Activated naive CD8-positive, alpha-beta T cell treated with anti-CD3 and anti-CD28 coated beads, Interleukin-2, amount 10 ng/mL, durations not matched to agents 7 days and 5 days (primary cell): ENCODE data around the gene RHBDD2. TPM values are rescaled to one million over a fixed set of nuclear protein-coding genes. Genes with fewer than 3 reads are reported as not detected.
"Not testable (repeated sequence)": the region's sequence is repeated elsewhere in the genome, so short reads cannot be mapped to it uniquely, and the experiment has no call there.

Source experiments
- ATAC-seq: fragments of 150-1000 bp; cut with Tn5 transposase; one replicate; pipeline ENCODE4 v1.10.0; 2021; ENCODE audit warnings: low read depth, moderate library complexity
- POLR2A ChIA-PET: fragments of 350-600 bp; sonication (Branson Sonifier 250); formaldehyde crosslinking; loops from one replicate; lab custom pipeline; 2021; ENCODE audit warnings: antibody characterized with exemption; lab: Charles Lee
- DNase-seq: peaks from one replicate; pipeline ENCODE4 v3.0.0; 2021
- H3K27ac Mint-ChIP-seq: one replicate; pipeline ENCODE4 v1.8.0; 2022; ENCODE audit warnings: mild to moderate bottlenecking, mixed read lengths
- H3K27me3 Mint-ChIP-seq: one replicate; pipeline ENCODE4 v1.8.0; 2022; ENCODE audit warnings: mild to moderate bottlenecking, moderate library complexity, mixed read lengths
- H3K36me3 Mint-ChIP-seq: one replicate; pipeline ENCODE4 v1.8.0; 2021; ENCODE audit warnings: mild to moderate bottlenecking, mixed read lengths
- H3K4me1 Mint-ChIP-seq: one replicate; pipeline ENCODE4 v1.8.0; 2021; ENCODE audit warnings: mixed read lengths
- H3K4me3 Mint-ChIP-seq: one replicate; pipeline ENCODE4 v1.8.0; 2022; ENCODE audit warnings: mild to moderate bottlenecking, moderate library complexity, mixed read lengths
- H3K9me3 Mint-ChIP-seq: one replicate; pipeline ENCODE4 v1.8.0; 2021; ENCODE audit warnings: mixed read lengths
- total RNA-seq, 2 experiments: library from RNA; stranded (reverse); gene quantifications; one replicate each; pipeline ENCODE4 v1.2.3, GENCODE V29; 2021

The RHBDD2 gene
- total RNA-seq: 10 to 100 TPM; 32.2 to 33.1 TPM

DNA sequence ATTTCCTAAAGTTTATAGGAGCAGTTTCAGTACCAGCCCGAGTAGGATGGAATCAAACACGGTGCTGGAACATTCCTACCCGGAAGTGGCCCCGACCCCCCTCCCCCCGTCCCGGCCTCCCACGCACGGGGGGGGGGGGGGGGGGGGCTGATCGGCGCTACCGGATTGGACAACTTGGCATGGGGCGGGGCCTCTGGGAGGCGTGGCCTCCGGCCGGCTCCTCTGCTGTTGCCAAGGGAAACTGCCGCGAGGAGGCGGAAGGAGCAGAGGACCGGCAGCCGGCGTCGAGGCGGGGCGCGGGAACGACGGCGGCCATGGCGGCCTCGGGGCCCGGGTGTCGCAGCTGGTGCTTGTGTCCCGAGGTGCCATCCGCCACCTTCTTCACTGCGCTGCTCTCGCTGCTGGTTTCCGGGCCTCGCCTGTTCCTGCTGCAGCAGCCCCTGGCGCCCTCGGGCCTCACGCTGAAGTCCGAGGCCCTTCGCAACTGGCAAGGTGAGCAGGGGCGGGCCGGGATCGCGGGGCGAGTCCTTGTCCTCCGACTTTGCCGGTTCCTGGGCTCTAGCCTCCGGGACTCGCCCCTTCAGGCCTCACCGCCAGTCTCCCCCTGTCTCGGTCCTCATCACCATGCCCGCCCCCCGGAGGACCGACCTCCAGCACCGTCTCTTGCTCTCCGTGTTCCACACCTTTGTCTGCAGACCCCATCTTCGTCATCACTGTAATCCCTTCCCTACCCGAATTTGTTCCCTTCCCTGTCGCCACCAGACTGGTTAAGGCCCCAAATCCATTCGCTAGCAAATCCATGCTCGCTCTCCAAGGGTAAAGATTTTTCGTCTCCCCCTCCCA is at the start of gene RHBDD2:
Gene RHBDD2, plus strand, starts transcription at position 266 of the 843 bp plus-strand sequence. Its CDS starts 49 bp downstream, at position 315.
- H3K27me3 Mint-ChIP-seq: no peaks in the 10 kb centered on the region
- H3K36me3 Mint-ChIP-seq: peaks cover 12% of the 10 kb centered on the region
- POLR2A ChIA-PET: interaction anchor here (0.6 to 2.6 kb wide), 7 partner anchors 11 to 1221 kb away, joined by 3 to 16 read pairs (median 3); partner anchors contain the start of genes GTF2I and POR
- DNase-seq: peak; percentile 91
- H3K4me3 Mint-ChIP-seq: peak within 1 kb of the TSS; percentile 98
- H3K27ac Mint-ChIP-seq: peak within 1 kb of the TSS; percentile 85
- ATAC-seq: peak; percentile 91
- H3K9me3 Mint-ChIP-seq: no peaks in the 10 kb centered on the region
- peaks cover 19% of the 10 kb centered on the region for H3K4me1 Mint-ChIP-seq

DNA sequence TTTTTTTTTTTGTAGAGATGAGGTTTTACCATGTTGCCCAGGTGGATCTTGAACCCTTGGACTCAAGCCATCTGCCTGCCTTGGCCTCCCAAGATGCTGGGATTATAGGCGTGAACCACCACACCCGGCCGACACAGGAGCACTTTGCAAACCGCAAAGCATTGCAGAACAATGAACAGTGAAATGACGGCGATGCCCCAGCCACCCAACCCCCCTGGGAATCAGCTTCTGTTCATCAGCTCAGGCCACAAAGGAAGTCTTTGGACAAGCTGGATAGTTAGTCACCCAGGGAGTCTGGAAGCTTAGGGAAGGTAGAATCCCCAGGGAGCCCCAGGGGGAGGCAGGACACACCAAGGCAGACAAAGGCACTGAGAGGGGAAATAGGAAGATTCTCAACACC is 49.2 kb upstream of the RHBDD2 start:
- H3K27ac Mint-ChIP-seq, H3K36me3 Mint-ChIP-seq, H3K27me3 Mint-ChIP-seq, POLR2A ChIA-PET, H3K9me3 Mint-ChIP-seq, ATAC-seq, H3K4me3 Mint-ChIP-seq, H3K4me1 Mint-ChIP-seq, DNase-seq: not testable (repeated sequence)

DNA sequence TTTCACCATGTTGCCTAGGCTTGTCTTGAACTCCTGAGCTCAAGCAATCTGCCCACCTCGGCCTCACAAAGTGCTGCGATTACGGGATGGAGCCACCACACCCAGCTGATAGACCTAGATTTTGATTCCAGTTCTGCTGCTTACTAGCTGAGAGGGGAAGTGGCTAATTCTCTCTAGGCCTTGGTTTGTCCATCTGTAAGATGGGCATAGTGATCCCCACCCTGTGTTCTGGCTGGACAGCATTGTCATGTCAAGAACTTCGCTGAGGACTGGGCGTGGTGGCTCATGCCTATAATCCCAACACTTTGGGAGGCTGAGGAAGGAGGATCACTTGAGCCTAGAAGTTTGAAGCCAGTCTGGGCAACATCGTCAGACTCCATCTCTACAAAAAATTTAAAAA is 47.9 kb upstream of the RHBDD2 start:
- POLR2A ChIA-PET: no interaction called here
- no peak overlapping the region for H3K4me3 Mint-ChIP-seq
- no peaks in the 10 kb centered on the region for H3K9me3 Mint-ChIP-seq
- H3K27me3 Mint-ChIP-seq: peaks cover 6% of the 10 kb centered on the region
- no peak overlapping the region for H3K27ac Mint-ChIP-seq
- ATAC-seq: no peak
- H3K4me1 Mint-ChIP-seq: no peaks in the 10 kb centered on the region
- no peak for DNase-seq
- no peaks in the 10 kb centered on the region for H3K36me3 Mint-ChIP-seq

DNA sequence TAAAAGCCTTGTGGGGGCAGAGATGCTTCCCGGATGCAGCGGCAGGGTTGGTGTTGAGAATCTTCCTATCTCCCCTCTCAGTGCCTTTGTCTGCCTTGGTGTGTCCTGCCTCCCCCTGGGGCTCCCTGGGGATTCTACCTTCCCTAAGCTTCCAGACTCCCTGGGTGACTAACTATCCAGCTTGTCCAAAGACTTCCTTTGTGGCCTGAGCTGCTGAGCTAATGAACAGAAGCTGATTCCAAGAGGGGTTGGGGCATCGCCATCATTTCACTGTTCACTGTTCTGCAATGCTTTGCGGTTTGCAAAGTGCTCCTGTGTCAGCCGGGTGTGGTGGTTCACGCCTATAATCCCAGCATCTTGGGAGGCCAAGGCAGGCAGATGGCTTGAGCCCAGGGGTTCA is 45.2 kb upstream of the RHBDD2 start:
- H3K36me3 Mint-ChIP-seq, POLR2A ChIA-PET, ATAC-seq, DNase-seq, H3K4me3 Mint-ChIP-seq, H3K27me3 Mint-ChIP-seq, H3K9me3 Mint-ChIP-seq, H3K27ac Mint-ChIP-seq, H3K4me1 Mint-ChIP-seq: not testable (repeated sequence)

DNA sequence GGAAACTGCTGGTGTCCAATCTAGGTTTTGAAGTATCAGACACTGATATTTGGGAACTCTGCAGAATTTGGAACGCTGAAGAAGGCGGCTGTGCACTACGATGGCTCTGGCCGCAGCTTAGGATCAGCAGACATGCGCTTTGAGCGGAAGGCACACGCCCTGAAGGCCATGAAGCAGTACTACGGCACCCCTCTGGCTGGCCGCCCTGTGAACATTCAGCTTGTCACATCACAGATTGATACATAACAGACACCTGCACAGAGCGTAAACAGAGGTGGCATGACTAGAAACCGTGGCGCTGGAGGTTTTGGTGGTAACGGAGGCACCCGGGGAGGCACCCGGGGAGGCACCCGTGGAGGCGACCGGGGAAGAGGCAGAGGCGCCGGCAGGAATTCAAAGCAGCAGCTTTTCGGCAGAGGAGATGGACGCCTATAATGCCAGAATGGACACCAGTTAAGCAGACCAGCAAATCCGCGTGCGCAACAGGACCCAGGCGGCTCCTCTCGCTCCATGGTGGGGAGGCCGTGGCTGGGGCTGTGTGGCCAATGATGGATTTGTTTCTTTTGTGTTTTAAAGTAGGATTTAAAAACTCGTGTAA is 43.0 kb upstream of the RHBDD2 start:
- no peak for DNase-seq
- Mint-ChIP-seq H3K36me3 (no peaks in the 10 kb centered on the region), H3K4me3 (no peak overlapping the region), H3K27me3 (peaks cover 3% of the 10 kb centered on the region), H3K4me1 (no peaks in the 10 kb centered on the region), H3K27ac (no peak overlapping the region), H3K9me3 (no peaks in the 10 kb centered on the region)
- no peak for ATAC-seq
- POLR2A ChIA-PET: no interaction called here

DNA sequence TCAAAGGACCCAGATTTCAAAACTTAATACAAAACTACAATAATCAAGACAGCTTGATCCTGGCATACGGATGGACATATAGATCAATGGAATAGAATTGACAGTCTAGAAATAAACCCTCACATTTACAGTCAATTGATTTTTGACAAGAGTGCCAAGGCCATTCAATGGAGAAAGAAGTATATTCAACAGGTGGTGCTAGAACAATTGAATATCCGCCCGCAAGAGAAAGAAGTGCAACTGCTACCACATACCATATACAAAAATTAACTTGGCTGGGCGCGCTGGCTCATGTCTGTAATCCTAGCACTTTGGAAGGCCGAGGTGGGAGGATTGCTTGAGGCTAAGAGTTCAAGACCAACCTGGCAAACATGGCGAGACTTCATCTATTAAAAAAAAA is 42.0 kb upstream of the RHBDD2 start:
- Mint-ChIP-seq H3K36me3 (no peaks in the 10 kb centered on the region), H3K27me3 (peaks cover 3% of the 10 kb centered on the region), H3K4me3 (no peak overlapping the region), H3K9me3 (no peaks in the 10 kb centered on the region), H3K27ac (no peak overlapping the region), H3K4me1 (no peaks in the 10 kb centered on the region)
- DNase-seq: no peak
- POLR2A ChIA-PET: no interaction called here
- no peak for ATAC-seq

DNA sequence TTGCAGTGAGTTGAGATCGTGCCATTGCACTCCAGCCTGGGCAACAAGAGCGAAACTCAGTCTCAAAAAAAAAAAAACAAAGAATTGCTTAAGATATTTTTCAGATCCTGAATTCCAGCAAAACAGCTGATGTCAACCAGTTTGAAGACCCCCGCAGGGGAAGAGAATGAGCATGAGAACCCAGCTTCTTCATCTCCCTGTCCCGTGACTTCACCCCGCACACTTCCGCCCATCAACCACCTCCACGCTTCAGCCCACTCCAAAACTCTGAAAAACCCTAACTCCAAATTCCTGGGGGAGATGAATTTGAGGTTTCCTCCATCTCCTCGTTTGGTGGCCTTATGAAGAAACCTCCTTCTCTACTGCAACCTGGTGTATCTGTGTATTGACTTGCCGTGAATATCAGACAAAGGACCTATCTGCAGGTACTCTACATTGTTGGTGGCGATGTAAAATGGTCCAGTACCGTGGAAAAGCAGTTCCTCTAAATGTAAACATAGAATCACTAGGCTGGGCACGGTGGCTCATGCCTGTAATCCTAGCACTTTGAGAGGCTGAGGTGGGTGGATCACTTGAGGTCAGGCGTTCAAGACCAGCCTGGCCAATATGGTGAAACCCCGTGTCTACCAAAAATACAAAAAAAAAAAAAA is 40.4 kb upstream of the RHBDD2 start:
- H3K36me3 Mint-ChIP-seq, ATAC-seq, DNase-seq, H3K4me3 Mint-ChIP-seq, H3K9me3 Mint-ChIP-seq, H3K27ac Mint-ChIP-seq, H3K4me1 Mint-ChIP-seq, H3K27me3 Mint-ChIP-seq, POLR2A ChIA-PET: not testable (repeated sequence)

DNA sequence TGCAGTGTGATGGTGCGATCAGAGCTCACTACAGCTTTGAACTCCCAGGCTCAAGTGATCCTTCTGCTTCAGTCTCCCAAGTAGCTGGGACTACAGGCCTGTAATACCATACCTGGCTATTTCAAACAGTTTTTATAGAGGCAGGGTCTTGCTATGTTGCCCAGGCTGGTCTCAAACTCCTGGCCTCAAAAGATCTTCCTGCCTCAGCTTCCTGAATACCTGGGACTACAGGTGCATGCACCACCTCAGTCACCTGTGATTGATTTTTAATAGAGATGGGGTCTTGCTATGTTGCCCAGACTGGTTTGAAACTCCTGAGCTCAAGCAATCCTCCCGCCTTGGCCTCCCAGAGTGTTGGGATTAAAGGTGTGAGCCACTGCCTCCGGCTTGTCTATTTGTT is 38.8 kb upstream of the RHBDD2 start:
- Mint-ChIP-seq H3K4me1 (no peaks in the 10 kb centered on the region), H3K27me3 (no peaks in the 10 kb centered on the region)

DNA sequence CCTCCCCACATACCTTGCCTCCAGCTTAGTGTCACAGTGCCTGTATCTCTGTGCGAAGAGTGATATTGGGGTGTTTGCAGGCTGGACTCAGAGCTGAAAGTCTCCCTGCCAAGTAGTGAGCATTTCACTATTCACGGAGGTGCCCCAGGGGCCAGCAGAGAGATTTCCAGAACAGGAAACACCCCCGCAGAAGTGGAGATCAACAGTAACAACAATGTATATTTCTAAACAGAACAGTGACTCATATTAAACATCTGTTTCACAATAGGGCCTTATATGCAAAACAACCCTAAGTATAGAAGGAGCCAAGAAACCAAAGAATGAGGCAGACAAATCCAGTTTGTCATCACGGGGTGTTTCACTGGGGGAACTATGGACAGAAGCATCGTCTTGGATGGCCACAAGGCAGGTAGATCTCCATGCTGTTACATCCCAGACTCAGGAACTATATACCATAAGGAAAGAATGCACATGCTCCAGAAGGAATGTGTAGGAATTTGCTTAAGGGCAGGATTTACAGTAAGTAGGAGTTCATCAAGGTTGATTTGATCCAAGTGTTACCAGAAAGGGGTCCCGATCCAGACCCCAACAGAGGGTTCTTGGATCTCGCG is 35.9 kb upstream of the RHBDD2 start:
- Mint-ChIP-seq H3K9me3 (no peaks in the 10 kb centered on the region), H3K4me3 (no peak overlapping the region), H3K27ac (no peak overlapping the region), H3K36me3 (no peaks in the 10 kb centered on the region), H3K27me3 (no peaks in the 10 kb centered on the region), H3K4me1 (no peaks in the 10 kb centered on the region)
- DNase-seq (no peak), ATAC-seq (no peak)
- POLR2A ChIA-PET: no interaction called here

More for the DNA sequence above, 38.8 kb upstream of the RHBDD2 start:
- Mint-ChIP-seq H3K36me3 (no peaks in the 10 kb centered on the region), H3K9me3 (no peaks in the 10 kb centered on the region), H3K4me3 (no peak overlapping the region), H3K27ac (no peak overlapping the region)
- POLR2A ChIA-PET: no interaction called here
- DNase-seq: no peak
- no peak for ATAC-seq

DNA sequence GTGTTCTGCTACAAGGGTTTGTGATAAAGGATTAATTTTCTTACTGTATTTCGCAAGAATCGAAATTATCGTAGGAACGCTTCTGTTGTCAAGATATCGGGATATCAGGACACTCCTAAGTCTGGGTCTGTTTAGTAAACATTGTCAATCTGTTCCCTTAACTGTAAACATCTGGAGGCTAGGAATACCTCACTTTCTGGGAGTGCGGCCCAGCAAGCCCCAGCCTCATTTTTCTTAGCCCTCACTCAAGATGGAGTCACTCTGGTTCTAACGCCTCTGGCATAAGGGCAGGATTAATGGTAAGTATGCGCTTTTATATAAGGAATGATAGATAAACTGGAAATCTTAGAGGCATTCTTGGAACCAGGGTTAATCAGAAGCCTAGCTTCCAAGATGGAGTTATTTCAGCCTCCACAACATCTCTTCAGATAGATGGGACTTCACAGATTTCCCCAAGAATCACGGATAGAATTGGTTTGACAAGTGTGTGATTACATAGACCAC is 35.2 kb upstream of the RHBDD2 start:
- ATAC-seq: no peak
- H3K4me3 Mint-ChIP-seq: no peak overlapping the region

DNA sequence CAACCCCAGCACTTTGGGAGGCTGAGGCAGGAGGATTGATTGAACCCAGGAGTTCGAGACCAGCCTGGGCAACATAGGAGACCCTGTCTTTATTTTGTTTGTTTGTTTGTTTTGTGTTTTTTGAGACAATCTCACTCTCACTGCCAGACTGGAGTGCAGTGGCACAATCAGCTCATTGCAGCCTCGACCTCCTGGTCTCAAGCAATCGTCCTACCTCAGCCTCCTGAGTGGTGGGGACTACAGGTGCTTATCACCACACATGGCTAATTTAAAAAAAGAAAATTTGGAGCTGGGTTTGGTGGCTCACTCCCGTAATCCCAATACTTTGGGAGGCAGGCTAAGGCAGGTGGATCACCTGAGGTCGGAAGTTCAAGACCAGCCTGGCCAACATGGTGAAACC is 34.7 kb upstream of the RHBDD2 start:
- H3K9me3 Mint-ChIP-seq: no peaks in the 10 kb centered on the region
- no peaks in the 10 kb centered on the region for H3K4me1 Mint-ChIP-seq
- H3K36me3 Mint-ChIP-seq: no peaks in the 10 kb centered on the region
- no peaks in the 10 kb centered on the region for H3K27me3 Mint-ChIP-seq
- no peak overlapping the region for H3K27ac Mint-ChIP-seq
- H3K4me3 Mint-ChIP-seq: no peak overlapping the region
- POLR2A ChIA-PET: no interaction called here
- DNase-seq (no peak), ATAC-seq (no peak)

More for the DNA sequence above, 35.2 kb upstream of the RHBDD2 start:
- POLR2A ChIA-PET: no interaction called here
- no peaks in the 10 kb centered on the region for H3K4me1 Mint-ChIP-seq
- no peaks in the 10 kb centered on the region for H3K9me3 Mint-ChIP-seq
- no peaks in the 10 kb centered on the region for H3K36me3 Mint-ChIP-seq
- H3K27ac Mint-ChIP-seq: no peak overlapping the region
- H3K27me3 Mint-ChIP-seq: no peaks in the 10 kb centered on the region
- no peak for DNase-seq

DNA sequence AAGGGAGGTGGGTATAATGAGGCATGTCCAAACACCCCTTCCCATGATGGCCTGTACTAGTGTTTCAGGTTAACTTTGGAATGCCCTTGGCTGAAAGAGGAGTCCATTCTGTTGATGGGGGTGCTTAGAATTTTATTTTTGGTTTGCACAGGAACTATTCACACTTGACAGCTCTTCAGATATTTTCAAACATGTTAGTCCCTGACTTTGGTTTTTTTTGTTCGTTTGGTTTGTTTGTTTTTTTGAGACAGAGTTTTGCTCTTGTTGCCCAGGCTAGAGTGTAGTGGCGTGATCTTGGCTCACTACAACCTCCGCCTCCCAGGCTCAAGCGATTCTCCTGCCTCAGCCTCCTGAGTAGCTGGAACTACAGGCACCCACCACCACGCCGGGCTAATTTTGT is 33.7 kb upstream of the RHBDD2 start:
- H3K27ac Mint-ChIP-seq, H3K4me3 Mint-ChIP-seq, POLR2A ChIA-PET: not testable (repeated sequence)

DNA sequence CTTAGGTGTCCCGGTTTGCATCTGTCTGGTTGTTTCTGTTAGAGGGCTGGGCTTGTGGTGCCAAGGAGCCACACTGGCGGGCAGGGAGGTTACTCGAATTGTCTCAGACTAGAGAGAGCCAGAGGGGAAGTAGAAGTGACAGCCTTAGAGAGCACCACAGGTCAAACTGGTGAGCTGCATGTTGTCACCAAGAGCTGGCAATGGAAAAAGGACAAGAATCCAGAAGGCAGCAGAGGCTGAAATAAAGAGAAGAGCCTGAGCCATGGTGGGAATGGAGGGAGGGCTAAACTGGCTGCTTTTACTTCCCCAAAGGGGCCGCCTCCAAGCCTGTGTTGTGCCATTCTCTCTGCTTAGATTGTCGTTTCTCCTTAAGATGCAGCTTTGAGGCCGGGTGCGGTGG is 31.1 kb upstream of the RHBDD2 start:
- no peaks in the 10 kb centered on the region for H3K9me3 Mint-ChIP-seq

More for the DNA sequence above, 33.7 kb upstream of the RHBDD2 start:
- not testable (repeated sequence) for H3K36me3 Mint-ChIP-seq, ATAC-seq, H3K27me3 Mint-ChIP-seq, H3K9me3 Mint-ChIP-seq, H3K4me1 Mint-ChIP-seq, DNase-seq

More for the DNA sequence above, 31.1 kb upstream of the RHBDD2 start:
- Mint-ChIP-seq H3K27me3 (peaks cover 4% of the 10 kb centered on the region), H3K27ac (no peak overlapping the region), H3K4me3 (no peak overlapping the region), H3K36me3 (no peaks in the 10 kb centered on the region), H3K4me1 (peaks cover 2% of the 10 kb centered on the region)
- POLR2A ChIA-PET: no interaction called here
- DNase-seq: no peak
- no peak for ATAC-seq
